IMR-90 (cell line): ENCODE data around the gene FARP1. TPM values are rescaled to one million over a fixed set of nuclear protein-coding genes. Genes with fewer than 3 reads are reported as not detected.

Experiments used
- ATAC-seq: fragments of 200-7000 bp; cut with Tn5 transposase; 2 replicates; pipeline ENCODE4 v1.9.1; 2020; ENCODE audit warnings: low read depth, mild to moderate bottlenecking, moderate library complexity
- BruUV-seq: library from RNA; stranded (reverse); fragments of 400-500 nt; replicated peaks from 2 replicates; lab custom pipeline; 2021; lab: Mats Ljungman, UMichigan
- CTCF ChIA-PET: fragments of 300-600 bp; formaldehyde crosslinking; extraction: SDS; loops from one replicate; lab custom pipeline; 2021; ENCODE audit warnings: antibody characterized with exemption; lab: Yijun Ruan, JAX
- POLR2A ChIA-PET: fragments of 300-600 bp; sonication (Branson Sonifier 250); formaldehyde crosslinking; loops from one replicate; lab custom pipeline; 2022; ENCODE audit warnings: antibody characterized with exemption; ENCODE audit not compliant: unreplicated experiment; lab: Charles Lee
- DNase-seq: peaks from one replicate; pipeline ENCODE4 v3.0.0; 2013
- H2AFZ ChIP-seq: replicated peaks from 2 replicates; pipeline ENCODE3; 2013; ENCODE audit warnings: low read length, mild to moderate bottlenecking; ENCODE audit not compliant: poor library complexity
- H2AK5ac ChIP-seq: 2 replicates; pipeline ENCODE4 v1.6.1; 2013; ENCODE audit warnings: low read depth, low read length, inconsistent platforms
- H2AK9ac ChIP-seq: replicated peaks from 2 replicates; pipeline ENCODE3; 2013; ENCODE audit warnings: mild to moderate bottlenecking, low read depth, low read length, moderate library complexity; ENCODE audit not compliant: poor library complexity
- H2BK120ac ChIP-seq: 2 replicates; pipeline ENCODE4 v1.6.1; 2013; ENCODE audit warnings: low read depth, low read length, inconsistent platforms
- H2BK15ac ChIP-seq: 3 replicates; pipeline ENCODE4 v1.6.1; 2013; ENCODE audit warnings: low read depth, low read length, inconsistent platforms
- H2BK20ac ChIP-seq: 2 replicates; pipeline ENCODE4 v1.6.1; 2013; ENCODE audit warnings: low read depth, mild to moderate bottlenecking, inconsistent platforms, low read length, moderate library complexity
- H2BK5ac ChIP-seq: 2 replicates; pipeline ENCODE4 v1.6.1; 2013; ENCODE audit warnings: mild to moderate bottlenecking, low read depth, low read length, inconsistent platforms; ENCODE audit not compliant: poor library complexity, severe bottlenecking
- H3K14ac ChIP-seq: replicated peaks from 2 replicates; pipeline ENCODE4 v1.6.1; 2013; ENCODE audit warnings: low read depth, low read length, inconsistent platforms
- H3K18ac ChIP-seq: 2 replicates; pipeline ENCODE4 v1.6.1; 2013; ENCODE audit warnings: low read depth, low read length, control low read depth
- H3K23ac ChIP-seq: 2 replicates; pipeline ENCODE4 v1.6.1; 2013; ENCODE audit warnings: low read depth, low read length, inconsistent platforms
- H3K27ac ChIP-seq: 2 replicates; pipeline ENCODE4 v1.5.1; 2013; ENCODE audit warnings: mild to moderate bottlenecking, control low read depth, low read length; ENCODE audit not compliant: insufficient read depth
- H3K27me3 ChIP-seq: 2 replicates; pipeline ENCODE4 v1.6.1; 2013; ENCODE audit warnings: low read length; ENCODE audit not compliant: control insufficient read depth, insufficient read depth
- H3K36me3 ChIP-seq: 2 replicates; pipeline ENCODE4 v1.6.1; 2013; ENCODE audit warnings: low read length, mixed read lengths; ENCODE audit not compliant: control insufficient read depth, insufficient read depth
- H3K4ac ChIP-seq: 2 replicates; pipeline ENCODE4 v1.6.1; 2013; ENCODE audit warnings: low read depth, low read length, inconsistent platforms
- H3K4me1 ChIP-seq: 2 replicates; pipeline ENCODE4 v1.6.1; 2013; ENCODE audit warnings: low read length, mixed read lengths; ENCODE audit not compliant: control insufficient read depth, insufficient read depth
- H3K4me2 ChIP-seq: 2 replicates; pipeline ENCODE4 v1.6.1; 2013; ENCODE audit warnings: low read depth, mild to moderate bottlenecking, control low read depth, low read length, moderate library complexity
- H3K4me3 ChIP-seq: 2 replicates; pipeline ENCODE4 v1.5.1; 2013; ENCODE audit warnings: low read depth, mild to moderate bottlenecking, control low read depth, low read length, moderate library complexity; ENCODE audit not compliant: insufficient read depth
- H3K56ac ChIP-seq: 2 replicates; pipeline ENCODE4 v1.6.1; 2013; ENCODE audit warnings: low read length, inconsistent platforms; ENCODE audit not compliant: insufficient read depth; ENCODE audit errors: extremely low read depth
- H3K79me1 ChIP-seq, 2 experiments: 2 replicates each; pipeline ENCODE4 v1.6.1; 2013; ENCODE audit warnings: low read length in 2 of 2, inconsistent platforms in 1 of 2, low read depth in 1 of 2
- H3K9ac ChIP-seq: 2 replicates; pipeline ENCODE4 v1.6.1; 2013; ENCODE audit warnings: low read depth, low read length, control low read depth
- H3K9me1 ChIP-seq: 2 replicates; pipeline ENCODE4 v1.6.1; 2013; ENCODE audit warnings: low read length, inconsistent platforms; ENCODE audit not compliant: insufficient read depth
- H3K9me3 ChIP-seq: 2 replicates; pipeline ENCODE4 v1.6.1; 2013; ENCODE audit warnings: low read length; ENCODE audit not compliant: control insufficient read depth, insufficient read depth
- H4K20me1 ChIP-seq: 2 replicates; pipeline ENCODE4 v1.6.1; 2013; ENCODE audit warnings: low read length, inconsistent platforms; ENCODE audit not compliant: insufficient read depth
- H4K5ac ChIP-seq: 2 replicates; pipeline ENCODE4 v1.6.1; 2013; ENCODE audit warnings: mild to moderate bottlenecking, low read depth, low read length, control low read depth
- H4K8ac ChIP-seq, 2 experiments: 2 replicates each; pipeline ENCODE4 v1.6.1; 2013; ENCODE audit warnings: low read depth in 2 of 2, low read length in 2 of 2, control low read depth in 1 of 2, inconsistent platforms in 1 of 2
- H4K91ac ChIP-seq: 2 replicates; pipeline ENCODE4 v1.6.1; 2013; ENCODE audit warnings: low read depth, low read length, inconsistent platforms; ENCODE audit not compliant: insufficient read depth
- BHLHE40 ChIP-seq: fragments of 150-350 bp; IDR thresholded peaks from 2 replicates; pipeline ENCODE4 v1.6.1; 2016; ENCODE audit warnings: mild to moderate bottlenecking, low read depth, low read length
- CEBPB ChIP-seq: IDR thresholded peaks from 2 replicates; pipeline ENCODE4 v1.6.1; 2012; ENCODE audit warnings: low read depth, low read length, improper control_type of control experiment
- CHD1 ChIP-seq: IDR thresholded peaks from 2 replicates; pipeline ENCODE4 v1.6.1; 2012; ENCODE audit warnings: low read depth, low read length, improper control_type of control experiment
- CTCF ChIP-seq: conservative IDR thresholded peaks from 2 replicates; pipeline ENCODE4 v1.5.1; 2012; ENCODE audit warnings: mild to moderate bottlenecking, low read depth, low read length, improper control_type of control experiment
- ELK1 ChIP-seq: fragments of 150-350 bp; IDR thresholded peaks from 2 replicates; pipeline ENCODE4 v1.6.1; 2016; ENCODE audit warnings: low read depth, mild to moderate bottlenecking, low read length, moderate library complexity, borderline replicate concordance
- FOS ChIP-seq: fragments of 150-350 bp; IDR thresholded peaks from 2 replicates; pipeline ENCODE4 v1.6.1; 2016; ENCODE audit warnings: low read depth, low read length
- MAFK ChIP-seq: IDR thresholded peaks from 2 replicates; pipeline ENCODE4 v1.6.1; 2012; ENCODE audit warnings: low read depth, low read length, improper control_type of control experiment
- MAZ ChIP-seq: IDR thresholded peaks from 2 replicates; pipeline ENCODE4 v1.6.1; 2012; ENCODE audit warnings: low read depth, mild to moderate bottlenecking, low read length, improper control_type of control experiment, moderate library complexity, borderline replicate concordance
- MXI1 ChIP-seq: IDR thresholded peaks from 2 replicates; pipeline ENCODE4 v1.6.1; 2012; ENCODE audit warnings: low read depth, mild to moderate bottlenecking, low read length, moderate library complexity, borderline replicate concordance
- NFE2L2 ChIP-seq: fragments of 150-350 bp; IDR thresholded peaks from 2 replicates; pipeline ENCODE4 v1.6.1; 2016; ENCODE audit warnings: low read depth, mild to moderate bottlenecking, low read length
- POLR2A ChIP-seq: IDR thresholded peaks from 2 replicates; pipeline ENCODE4 v1.6.1; 2012; ENCODE audit warnings: mild to moderate bottlenecking, low read depth, low read length
- RAD21 ChIP-seq: IDR thresholded peaks from 2 replicates; pipeline ENCODE4 v1.6.1; 2012; ENCODE audit warnings: low read length, improper control_type of control experiment
- RCOR1 ChIP-seq: IDR thresholded peaks from 2 replicates; pipeline ENCODE4 v1.6.1; 2012; ENCODE audit warnings: mild to moderate bottlenecking, low read length, improper control_type of control experiment; ENCODE audit not compliant: insufficient replicate concordance
- RFX5 ChIP-seq: IDR thresholded peaks from 2 replicates; pipeline ENCODE4 v1.8.0; 2012; ENCODE audit warnings: low read depth, mild to moderate bottlenecking, low read length, moderate library complexity
- SMC3 ChIP-seq: fragments of 150-350 bp; IDR thresholded peaks from 2 replicates; pipeline ENCODE4 v1.6.1; 2016; ENCODE audit warnings: low read depth, mild to moderate bottlenecking, antibody characterized with exemption, low read length, moderate library complexity
- USF2 ChIP-seq: fragments of 150-350 bp; IDR thresholded peaks from 2 replicates; pipeline ENCODE4 v1.6.1; 2017; ENCODE audit warnings: mild to moderate bottlenecking, antibody characterized with exemption, low read length, low read depth
- WGBS, 2 experiments: methylation state at CpG; one replicate each; pipeline versions ENCODE4 v1.1.5 to v1.1.7; 2013; ENCODE audit warnings: missing lambda C conversion rate in 2 of 2; ENCODE audit not compliant: insufficient read length in 1 of 2; ENCODE audit errors: extremely low coverage in 2 of 2; 5-methylcytosine and 5-hydroxymethylcytosine counted together
- dilution Hi-C: fragments of 300-500 bp; cut with HindIII; formaldehyde crosslinking; loops from one replicate; pipeline ENCODE4 v1.14.3; 2018; ENCODE audit warnings: low sequenced_read_pairs; ENCODE audit not compliant: unreplicated experiment
- in situ Hi-C: fragments of 300-500 bp; cut with MboI; formaldehyde crosslinking; loops from 3 replicates; pipeline ENCODE4 v1.14.3; 2019; ENCODE audit warnings: low sequenced_read_pairs, inconsistent platforms, mixed read lengths
- intact Hi-C: fragments of 100-400 bp; cut with micrococcal nuclease; formaldehyde crosslinking; loops from 2 replicates; pipeline ENCODE4 v1.10.0; 2022
- polyA plus RNA-seq, 3 experiments: library from polyadenylated mRNA; depleted of rRNA; stranded (reverse); fragments of >200 nt; gene quantifications; 2 replicates each; pipeline ENCODE4 v1.2.3, GENCODE V29; 2012; ENCODE audit warnings: low replicate concordance in 1 of 3
- total RNA-seq: library from RNA; depleted of rRNA; stranded (reverse); fragments of >200 nt; gene quantifications from 2 replicates; pipeline ENCODE4 v1.2.3, GENCODE V29; 2012

Gene FARP1
- total and polyA plus RNA-seq, 2 of the 4 experiments (the other 2 are of a cell fraction), result 39.6 to 57.0 TPM

- no peak for DNase-seq
- no peak overlapping the region for H3K27ac ChIP-seq
- 0 out of 2 replicates have a peak, but pooled peaks cover 4% of the 10 kb centered on the region for H4K20me1 ChIP-seq
- H4K8ac ChIP-seq, result no peak overlapping the region
- H3K27me3 ChIP-seq, result no peaks in the 10 kb centered on the region
- ChIA-PET CTCF (interaction anchor here (0.5 kb wide), 1 partner anchor 233 kb away, joined by 3 read pairs; no protein-coding TSS in a partner anchor), POLR2A (no interaction called here)
- H3K4me3 ChIP-seq, result no peak overlapping the region
- peaks cover 0 to 57% of the 10 kb centered on the region in 2 experiments; a peak in 3 of 4 replicates for H3K79me1 ChIP-seq
- H3K18ac ChIP-seq, result no peak overlapping the region
- in situ Hi-C loops (no loop called here), intact Hi-C loops (no loop called here), dilution Hi-C loops (no loop called here)
- no peak overlapping the region for H2AFZ ChIP-seq
- WGBS, 2 experiments, result no CpG with 5 or more reads among the region's 4 CpGs
- no peak overlapping the region for H4K5ac ChIP-seq
- no peak overlapping the region for H2AK9ac ChIP-seq
- no peak overlapping the region for H2BK120ac ChIP-seq
- no peak overlapping the region for H3K9ac ChIP-seq
- no peak overlapping the region for H3K23ac ChIP-seq
- no peak overlapping the region for H3K4ac ChIP-seq
- no peak overlapping the region for H2BK5ac ChIP-seq
- no peak overlapping the region for H3K56ac ChIP-seq
- peaks cover 68% of the 10 kb centered on the region for H3K36me3 ChIP-seq
- H2AK5ac ChIP-seq, result no peak overlapping the region
- no peak overlapping the region for H2BK15ac ChIP-seq
- H3K4me2 ChIP-seq, result no peak overlapping the region
- H3K9me1 ChIP-seq, result peaks cover 12% of the 10 kb centered on the region
- no peaks in the 10 kb centered on the region for H3K4me1 ChIP-seq
- no peak for ATAC-seq
- H2BK20ac ChIP-seq, result no peak overlapping the region
- TF ChIP-seq MXI1 (no peak), FOS (no peak), CTCF (no peak), RFX5 (no peak), MAZ (no peak), POLR2A (no peak), CEBPB (no peak), NFE2L2 (no peak), RAD21 (no peak), MAFK (no peak), RCOR1 (no peak), USF2 (no peak), SMC3 (no peak), ELK1 (no peak), BHLHE40 (no peak), CHD1 (no peak)
- BruUV-seq, result no TSS peak
- H3K14ac ChIP-seq, result no peak overlapping the region
- H4K91ac ChIP-seq, result no peak overlapping the region
- H3K9me3 ChIP-seq, result no peaks in the 10 kb centered on the region
These were observed 273.5 kb downstream of the FARP1 start for GRCh38 chr13:98416408-98416807.
